Kidney tubule cell (primary cell): Measurements from ENCODE around the gene LMF1.
"Not testable (repeated sequence)": the region's sequence is repeated elsewhere in the genome, so short reads cannot be mapped to it uniquely, and the experiment has no call there.

ENCODE experiments used
- DNase-seq: peaks from one replicate; pipeline ENCODE4 v3.0.0-alpha.2; 2018; ENCODE audit warnings: low spot score

Gene LMF1

DNA sequence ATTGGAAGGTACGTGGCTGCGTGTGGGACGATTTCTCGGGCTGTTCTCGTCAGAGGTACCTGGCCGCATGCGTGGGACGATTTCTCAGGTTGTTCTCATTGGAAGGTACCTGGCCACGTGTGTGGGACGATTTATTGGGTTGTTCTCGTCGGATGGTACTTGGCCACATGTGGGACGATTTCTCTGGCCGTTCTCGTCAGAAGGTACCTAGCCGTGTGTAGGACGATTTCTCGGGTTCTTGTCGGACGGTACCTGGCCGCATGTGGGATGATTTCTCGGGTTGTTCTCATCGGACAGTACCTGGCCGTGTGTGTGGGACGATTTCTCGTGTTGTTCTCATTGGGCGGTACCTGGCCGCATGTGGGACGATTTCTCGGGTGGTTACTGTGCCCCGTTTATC, 120.1 kb downstream of the LMF1 start:
- DNase-seq, result no peak

DNA sequence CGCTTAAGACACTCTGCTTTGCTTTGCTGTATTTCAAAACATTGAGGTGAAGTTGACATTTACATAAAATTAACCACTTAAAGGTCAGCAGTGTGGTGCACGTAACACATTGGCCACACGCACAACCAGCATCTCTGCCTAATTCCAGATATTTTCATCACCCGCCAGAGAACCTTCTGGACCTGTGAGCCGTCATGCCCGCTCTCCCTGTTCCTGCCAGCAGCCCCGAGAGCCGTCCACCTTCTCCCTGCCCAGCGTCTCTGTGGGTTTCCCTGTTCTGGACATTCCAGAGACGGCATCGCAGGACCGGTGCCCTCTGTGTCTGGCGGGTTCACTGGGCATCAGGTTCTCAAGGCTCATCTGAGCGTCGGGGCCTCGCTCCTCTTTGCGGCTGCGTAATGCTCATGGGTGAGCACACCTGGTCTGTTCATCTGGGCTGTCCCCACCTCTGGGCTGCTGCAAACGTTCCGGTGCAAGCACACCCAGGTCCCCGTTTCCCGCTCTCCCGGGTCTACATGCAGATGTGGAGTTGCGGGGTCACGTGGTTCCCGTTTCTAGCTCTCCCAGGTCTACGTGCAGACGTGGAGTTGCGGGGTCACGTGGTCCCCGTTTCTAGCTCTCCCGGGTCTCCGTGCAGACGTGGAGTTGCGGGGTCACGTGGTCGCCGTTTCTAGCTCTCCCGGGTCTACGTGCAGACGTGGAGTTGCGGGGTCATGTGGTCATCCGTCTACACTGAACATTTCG, 122.1 kb downstream of the LMF1 start:
- no peak for DNase-seq

- DNase-seq, result no peak
Observed at GRCh38 chr16:847681-848445, 122.9 kb downstream of the LMF1 start.

DNA sequence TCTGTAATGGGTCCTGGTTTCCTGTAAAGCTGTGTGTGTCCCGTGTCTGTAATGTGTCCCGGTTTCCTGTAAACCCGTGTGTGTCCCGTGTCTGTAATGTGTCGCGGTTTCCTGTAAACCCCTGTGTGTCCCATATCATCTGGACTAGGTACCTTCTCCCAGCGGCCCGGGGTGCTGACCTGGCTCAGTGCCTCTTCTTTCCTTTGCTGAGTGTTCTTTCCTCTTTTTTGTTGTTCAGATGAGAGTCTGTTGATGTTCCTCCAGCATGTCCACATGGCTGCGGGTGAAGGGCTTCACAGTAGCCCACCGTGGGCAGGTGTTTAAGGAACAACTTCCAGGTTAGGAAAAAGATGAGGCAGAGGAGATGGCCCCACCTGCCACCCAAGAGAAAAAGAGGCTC, 123.6 kb downstream of the LMF1 start:
- no peak for DNase-seq

- DNase-seq, result no peak
Observed at GRCh38 chr16:845351-845745, 125.4 kb downstream of the LMF1 start.

DNA sequence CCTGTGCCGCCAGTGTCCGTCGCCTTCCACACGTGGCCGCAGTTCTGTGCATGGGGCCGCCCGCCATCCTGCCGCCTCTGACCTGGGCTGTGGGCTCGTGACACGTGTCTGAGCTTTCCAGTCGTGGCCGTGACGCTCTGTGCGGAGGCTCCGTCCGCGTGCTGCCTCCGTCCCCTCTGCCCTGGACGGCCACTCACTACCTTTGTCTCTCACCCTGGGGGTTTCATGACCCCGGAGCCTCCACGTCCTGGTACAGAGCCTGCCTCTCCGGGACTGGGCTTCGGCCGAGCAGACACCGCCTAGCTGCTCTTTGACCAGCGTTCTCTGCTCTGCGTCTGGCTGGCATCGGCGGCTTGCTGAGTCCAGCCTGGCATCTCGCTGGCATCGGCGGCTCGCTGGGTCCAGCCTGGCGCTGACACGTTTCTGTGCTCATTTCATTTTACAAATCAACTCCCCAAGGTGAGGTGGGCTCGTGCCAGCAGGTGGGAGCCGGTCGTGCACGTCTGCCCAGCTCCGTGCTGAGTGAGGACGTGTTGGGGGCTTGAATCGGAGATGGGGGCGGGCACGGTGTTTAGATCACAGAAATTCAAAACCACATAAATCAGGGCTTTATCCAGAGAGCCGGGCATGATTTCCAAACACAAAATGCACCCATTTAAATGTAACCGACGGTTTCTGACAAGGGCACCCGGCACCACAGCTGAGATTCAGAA, 126.0 kb downstream of the LMF1 start:
- no peak for DNase-seq

DNA sequence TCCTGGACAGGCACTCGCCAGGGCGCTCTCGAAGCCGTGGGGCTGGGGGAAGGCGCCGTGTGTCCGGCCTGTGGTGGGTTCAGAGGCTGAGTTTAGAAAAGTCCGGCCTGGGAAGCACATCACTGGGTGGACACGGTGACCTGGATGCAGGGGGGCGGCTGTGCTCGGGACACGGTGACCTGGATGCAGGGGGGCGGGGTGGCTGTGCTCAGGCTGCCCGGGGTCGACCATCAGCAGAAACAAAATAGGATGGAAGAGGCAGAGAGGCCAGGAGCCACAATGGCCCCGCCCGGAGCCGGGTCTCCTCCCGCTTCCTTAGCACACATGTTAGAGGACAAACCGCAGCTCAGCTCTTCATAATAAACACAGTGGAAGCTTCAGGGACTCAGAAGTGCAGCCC, 127.0 kb downstream of the LMF1 start:
- DNase-seq, result no peak

DNA sequence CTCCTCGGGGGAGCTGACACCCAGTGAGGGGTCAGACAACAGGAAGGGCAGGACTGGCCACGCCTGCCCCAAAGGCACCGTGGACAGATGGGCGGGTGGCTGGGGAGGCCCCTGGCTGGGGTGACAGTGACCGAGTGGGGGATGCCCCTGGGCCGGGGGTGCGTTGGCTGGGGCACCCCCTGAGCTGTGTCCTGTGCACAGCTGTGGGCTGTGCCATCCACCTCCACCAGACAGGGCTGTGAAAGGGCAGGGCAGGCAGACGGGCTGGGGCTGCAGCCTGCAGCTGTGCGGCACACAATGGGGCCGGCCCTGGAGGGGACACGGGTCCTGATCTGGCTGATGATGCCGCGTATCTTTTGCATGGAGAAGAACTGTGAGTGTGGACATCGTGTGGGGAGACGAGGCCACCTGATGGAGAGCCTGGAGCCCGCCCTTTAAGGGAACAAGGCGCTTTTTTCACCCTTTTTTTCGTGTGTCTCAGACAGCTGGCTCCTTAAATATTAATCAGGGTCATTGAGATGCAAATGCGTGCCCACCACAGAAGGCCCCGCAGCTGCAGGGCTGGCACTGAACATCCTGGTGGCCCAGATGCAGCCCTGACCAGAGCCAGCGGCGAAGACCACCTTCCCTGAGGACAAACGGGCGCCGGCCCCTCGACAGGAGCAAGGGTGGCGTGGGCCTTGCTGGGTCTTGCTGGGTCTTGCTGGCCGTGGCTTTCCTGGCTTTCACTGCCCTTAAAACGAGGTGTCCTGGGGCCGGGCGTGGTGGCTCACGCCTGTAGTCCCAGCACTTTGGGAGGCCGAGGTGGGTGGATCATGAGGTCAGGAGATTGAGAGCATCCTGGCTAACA, 127.8 kb downstream of the LMF1 start:
- no peak for DNase-seq

DNA sequence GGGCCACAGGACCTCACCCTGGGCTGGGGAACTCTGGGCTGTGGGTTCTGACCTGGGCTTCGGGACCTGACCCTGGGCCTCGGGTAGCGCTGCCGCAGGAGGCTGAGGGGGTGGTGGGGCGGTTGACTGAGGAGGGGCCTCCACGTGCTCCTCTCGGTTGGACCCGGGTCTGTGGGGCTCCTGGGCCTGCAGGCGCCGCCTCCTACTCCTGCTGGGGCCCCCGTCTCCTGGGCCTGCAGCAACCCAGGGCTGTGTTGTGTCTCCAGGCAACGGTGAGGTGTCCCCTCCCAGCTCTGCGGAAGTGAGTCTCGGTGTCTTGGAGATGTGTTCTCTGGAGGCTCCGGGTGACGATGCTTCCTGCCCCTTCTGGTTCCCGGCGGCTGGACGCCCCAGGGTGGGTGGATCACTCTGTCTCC, 128.7 kb downstream of the LMF1 start:
- peak; percentile 44 for DNase-seq

GRCh38 chr16:841455-842060, 129.2 kb downstream of the LMF1 start:
- DNase-seq, result no peak

- DNase-seq, result no peak
Observed at GRCh38 chr16:840561-841454, 130.0 kb downstream of the LMF1 start.

DNA sequence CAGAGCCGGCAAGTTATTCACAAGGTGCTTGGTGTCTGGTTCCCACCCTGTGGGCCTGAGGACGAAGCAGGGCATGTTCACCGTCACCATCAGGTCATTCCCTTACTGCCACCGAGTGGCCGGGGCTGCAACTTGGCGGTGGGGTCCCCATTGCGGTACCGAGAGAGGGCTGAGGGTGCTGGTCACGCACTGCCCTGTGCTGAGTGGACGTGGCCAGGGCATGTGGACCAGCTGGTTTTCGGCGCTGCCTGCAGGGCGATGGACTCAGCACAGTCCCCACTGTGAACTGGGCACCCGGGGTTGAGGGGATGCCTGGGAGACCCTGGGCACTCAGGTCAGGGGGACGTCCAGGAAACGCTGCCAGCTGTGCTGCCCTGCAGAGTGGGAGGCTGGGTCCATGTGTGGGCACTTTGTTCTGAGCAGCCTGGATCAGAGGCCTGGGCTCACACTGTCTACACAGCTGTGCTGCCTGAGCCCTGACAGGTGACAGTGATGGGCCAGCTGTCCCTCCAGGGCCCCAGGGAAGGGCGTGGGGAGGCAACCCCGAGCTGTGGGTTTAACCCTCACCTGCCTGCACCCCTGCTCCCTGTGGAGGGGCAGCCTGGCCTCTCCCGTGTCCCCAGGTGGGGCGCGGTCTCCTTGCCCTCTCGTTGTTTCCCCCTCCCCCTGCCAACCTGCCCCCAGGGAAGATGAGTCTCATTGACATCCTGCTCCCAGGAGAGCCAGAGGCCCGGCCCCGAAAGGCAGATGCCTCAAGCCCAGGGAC, 131.0 kb downstream of the LMF1 start:
- no peak for DNase-seq

DNA sequence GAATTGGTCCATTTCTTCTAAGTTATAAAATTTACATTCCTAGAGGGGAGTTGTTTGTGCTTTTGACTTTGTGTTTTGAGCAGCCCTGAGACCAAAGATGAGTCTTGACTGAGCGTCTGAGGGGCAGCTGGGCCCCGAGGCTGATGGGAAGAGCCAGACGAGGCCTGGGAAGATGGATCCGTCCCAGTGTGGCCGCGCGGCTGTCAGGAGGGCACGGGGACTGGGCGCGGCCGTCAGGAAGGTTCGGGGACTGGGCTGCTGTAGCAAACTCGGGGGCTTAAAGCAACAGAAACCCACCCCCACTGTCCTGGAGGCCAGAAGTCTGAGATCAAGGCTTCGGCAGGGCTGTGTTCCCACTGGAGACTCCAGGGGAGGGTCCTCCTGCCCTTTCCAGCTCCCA, 132.0 kb downstream of the LMF1 start:
- DNase-seq, result no peak

GRCh38 chr16:836822-837221, 134.0 kb downstream of the LMF1 start:
- not testable (repeated sequence) for DNase-seq

DNA sequence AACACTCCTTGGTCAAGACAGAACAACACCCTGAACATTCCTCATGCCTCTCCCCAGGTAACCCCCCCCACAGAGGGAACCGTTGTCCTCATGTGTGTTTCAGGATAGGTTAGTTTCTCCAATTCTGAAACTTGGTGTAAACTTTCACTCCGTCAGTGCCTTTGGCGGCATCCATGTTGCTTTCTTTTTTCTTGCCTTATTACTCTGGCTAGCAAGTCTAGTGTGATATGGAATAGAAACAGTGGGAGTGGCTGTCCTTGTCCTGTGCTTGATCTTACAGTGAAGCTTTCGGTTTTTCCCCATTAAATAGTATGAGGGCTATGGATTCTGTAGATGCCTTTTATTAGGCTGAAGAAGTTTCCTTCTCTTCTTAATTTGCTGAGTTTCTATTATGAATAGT, 134.6 kb downstream of the LMF1 start:
- DNase-seq, result no peak

GRCh38 chr16:835373-835772, 135.4 kb downstream of the LMF1 start:
- no peak for DNase-seq

- DNase-seq, result no peak
Observed at GRCh38 chr16:833411-833810, 137.4 kb downstream of the LMF1 start.

DNA sequence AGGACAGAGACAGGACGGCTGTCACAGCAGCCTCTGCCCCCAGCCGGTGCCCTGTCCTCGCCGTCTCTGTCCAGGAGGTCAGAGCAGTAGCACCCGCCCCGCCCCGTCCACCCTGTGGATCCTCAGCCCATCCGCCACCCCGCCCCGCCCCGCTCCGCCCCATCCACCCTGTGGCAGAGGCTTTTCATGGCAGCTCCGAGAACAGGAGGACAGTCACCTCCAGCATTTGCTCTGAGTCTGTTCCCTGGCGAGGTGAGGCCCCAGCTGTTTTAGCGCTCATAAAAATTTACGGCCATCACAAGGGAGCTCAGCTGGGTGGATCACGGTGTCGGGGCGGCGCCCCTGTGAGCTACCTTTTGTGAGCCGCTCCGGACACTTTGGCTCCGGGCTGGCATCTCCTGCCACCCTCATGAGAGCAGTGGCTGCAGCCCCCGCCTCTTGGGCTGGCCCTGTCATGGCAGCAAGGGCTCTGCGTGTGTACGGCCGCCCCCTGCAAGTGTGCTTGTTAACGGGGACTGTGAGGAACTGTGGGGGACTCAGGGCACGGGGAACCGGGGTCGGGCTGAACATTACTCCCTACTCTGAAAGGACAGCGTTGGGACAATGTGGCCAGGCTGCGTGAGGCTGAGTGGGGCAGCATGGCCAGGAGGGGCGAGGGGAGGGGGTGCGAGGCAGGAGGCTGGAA, 138.0 kb downstream of the LMF1 start:
- no peak for DNase-seq
